HG02973 (cell line): ENCODE results near the gene CAPN13.

Experiments used
- ATAC-seq: cut with Tn5 transposase; IDR thresholded peaks from one replicate; pipeline ENCODE4 v1.9.1; 2021; ENCODE audit warnings: moderate library complexity; ENCODE audit not compliant: unreplicated experiment

CAPN13 gene

GRCh38 chr2:30684516-30684915 lies 122.7 kb downstream of the CAPN13 start:
- no peak for ATAC-seq

DNA sequence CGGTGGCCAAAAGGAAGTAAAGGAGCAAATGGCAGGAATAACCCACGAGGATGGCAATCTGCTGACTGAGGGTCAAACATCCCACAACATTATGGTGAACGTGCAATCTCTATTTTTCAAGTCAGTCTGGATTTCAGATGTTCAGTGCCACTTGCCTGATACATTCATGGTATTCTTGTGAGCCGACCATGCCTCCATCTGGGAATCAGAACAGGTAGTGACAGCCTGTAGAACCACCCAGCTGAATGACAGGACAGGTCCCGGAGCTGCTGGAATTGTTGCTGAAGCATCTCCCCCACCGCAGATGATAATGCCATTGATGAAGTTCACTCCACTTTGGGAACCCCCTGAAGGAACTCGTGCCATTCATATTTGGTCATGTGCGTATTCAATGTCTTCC lies 123.2 kb downstream of the CAPN13 start:
- ATAC-seq: no peak

- no peak for ATAC-seq
Observed at GRCh38 chr2:30683236-30683956, 123.8 kb downstream of the CAPN13 start.

DNA sequence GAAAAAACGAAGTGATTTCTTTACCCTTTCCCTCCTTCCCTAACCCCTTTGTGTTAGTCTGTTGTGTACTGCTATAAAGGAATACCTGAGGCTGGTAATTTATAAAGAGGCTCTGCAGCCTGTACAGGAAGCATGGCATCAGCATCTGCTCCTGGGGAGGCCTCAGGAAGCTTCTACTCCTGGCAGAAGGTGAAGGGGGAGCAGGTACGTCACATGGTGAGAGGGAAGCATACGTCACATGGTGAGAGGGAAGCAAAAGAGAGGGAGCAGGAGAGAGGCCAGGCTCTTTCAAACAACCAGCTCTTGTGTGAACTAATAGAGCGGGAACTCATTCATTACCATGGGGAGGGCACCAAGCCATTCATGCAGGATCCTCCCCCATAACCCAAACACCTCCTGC lies 126.2 kb downstream of the CAPN13 start:
- ATAC-seq: no peak

DNA sequence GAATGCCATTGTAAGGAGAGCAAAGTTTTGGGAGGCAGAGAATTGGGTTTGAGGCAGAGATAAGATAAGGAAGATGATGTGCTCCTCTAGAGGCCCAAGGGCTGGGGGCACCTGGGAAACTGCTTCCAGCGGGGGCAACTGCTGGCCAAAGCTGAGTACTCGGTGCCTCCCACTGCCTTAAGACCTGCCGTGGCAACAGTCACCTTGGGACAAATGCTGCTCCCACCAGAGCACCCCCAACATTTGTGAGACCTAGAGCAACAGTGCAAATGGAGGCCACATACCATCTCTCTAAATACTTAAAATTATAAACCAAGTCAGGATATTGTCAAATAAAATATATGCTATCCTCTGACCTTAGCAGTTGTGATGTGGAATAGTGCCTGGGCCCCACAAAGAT lies 127.1 kb downstream of the CAPN13 start:
- ATAC-seq: no peak

DNA sequence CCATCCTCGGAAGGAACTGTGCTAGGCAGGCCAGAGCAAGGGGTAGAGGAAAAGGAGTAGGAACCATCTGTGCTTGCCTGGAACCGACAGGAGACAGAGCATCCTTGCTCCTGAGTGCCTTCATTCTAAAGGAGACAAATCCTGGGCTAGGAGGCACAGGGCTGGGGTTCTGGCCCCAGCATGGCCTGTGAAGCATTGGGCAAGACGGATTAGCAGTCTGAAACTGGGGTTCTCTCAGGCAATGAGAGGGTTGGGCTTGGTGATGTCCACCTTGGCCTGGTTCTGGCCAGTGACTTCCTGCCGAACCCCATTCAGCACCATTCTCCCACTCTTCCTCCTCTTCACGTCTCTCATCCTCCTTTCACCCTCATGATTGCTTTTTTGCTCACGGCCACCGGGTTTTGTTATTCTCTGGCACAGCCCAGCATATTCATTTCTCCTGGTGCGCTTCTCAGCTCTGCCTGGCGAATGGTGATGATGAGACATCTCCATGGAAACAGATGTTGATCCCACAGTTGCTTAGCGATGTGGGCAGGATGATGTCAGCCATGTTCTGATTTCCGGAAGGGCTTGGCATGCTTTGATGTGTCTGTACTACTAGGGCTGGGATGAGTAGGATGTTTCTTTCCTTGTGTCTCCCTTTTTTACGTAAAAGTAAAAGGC lies 127.7 kb downstream of the CAPN13 start:
- ATAC-seq: no peak

DNA sequence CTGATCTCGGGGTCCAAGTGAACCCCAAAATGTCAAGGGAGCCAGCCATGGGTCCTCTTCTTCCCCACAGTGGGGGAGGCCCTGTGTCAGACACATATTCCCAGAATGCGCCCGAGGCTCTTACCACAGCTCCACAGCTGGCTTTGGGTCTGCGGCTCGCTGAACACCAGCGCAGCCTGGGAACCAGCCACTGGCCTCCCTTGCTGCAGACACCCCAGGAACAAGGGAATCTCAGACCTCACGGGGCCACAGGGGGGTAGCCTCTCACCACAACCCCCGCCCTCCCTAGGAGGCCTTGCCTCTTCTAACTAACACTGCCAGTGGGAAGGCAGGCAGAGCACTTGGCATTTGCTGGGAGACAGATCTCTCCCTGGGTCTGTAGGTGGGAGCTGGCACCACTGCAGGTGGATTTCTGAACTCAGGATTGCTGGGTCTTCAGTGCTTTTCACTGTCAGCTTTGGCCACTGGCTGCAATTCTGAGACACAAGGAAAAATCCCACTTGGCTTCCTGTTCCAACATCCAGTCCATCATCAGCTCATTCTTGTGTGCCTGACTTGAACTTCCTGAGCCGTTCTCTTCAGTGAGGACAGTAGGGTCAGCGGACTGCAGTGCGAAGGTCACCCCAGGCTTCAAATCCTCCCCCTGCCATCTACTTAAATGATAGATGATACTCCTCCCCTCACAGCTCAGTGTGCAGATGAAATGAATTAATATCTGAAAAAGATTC lies 128.7 kb downstream of the CAPN13 start:
- no peak for ATAC-seq

- ATAC-seq: no peak
Observed at GRCh38 chr2:30677861-30678385, 129.3 kb downstream of the CAPN13 start.

GRCh38 chr2:30677231-30677630 lies 130.0 kb downstream of the CAPN13 start:
- no peak for ATAC-seq

DNA sequence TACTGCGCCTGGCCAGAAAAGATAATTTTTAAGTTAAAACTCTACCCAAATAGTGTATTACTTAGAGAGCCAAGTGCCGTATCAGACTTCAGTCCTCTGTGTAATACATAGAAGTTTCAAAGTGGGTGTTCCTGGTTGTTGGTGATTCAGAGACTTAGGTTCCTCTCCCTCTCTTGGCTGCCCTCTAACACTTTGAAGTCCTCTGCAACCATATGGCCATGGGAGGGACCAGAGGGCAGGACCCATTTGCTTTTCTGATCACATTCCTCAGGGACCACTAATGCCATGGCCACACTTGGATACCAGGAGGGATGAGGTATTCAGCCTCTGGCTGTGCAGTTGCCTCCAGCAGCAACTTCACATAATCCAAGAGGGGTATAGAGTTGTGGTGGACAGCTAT lies 131.5 kb downstream of the CAPN13 start:
- no peak for ATAC-seq

DNA sequence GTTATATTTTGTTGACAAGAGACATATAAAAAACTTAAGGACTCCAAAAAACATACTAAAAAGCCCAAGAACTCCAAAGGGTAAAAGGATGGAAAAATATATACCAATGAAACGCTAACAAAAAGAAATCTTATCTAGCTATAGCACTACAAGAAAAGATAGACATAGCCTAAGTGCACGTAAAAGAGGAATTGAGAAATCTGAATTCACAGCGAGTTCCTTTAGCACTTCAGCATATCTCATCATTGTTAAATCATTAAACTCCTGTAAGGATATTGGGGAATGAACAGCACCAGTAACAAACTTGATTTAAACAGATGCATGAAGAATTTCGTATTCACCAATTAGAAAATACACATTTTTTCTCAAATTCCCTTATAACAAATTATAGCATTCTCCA lies 134.1 kb downstream of the CAPN13 start:
- no peak for ATAC-seq
